Thoracic aorta endothelial cell (primary cell): Measurements from ENCODE around the gene AIMP1. TPM values are rescaled to one million over a fixed set of nuclear protein-coding genes. Genes with fewer than 3 reads are reported as not detected.

ENCODE experiments used
- total RNA-seq: library from RNA; depleted of rRNA; stranded (reverse); fragments of >200 nt; gene quantifications from 2 replicates; pipeline ENCODE4 v1.2.3, GENCODE V29; 2012

The AIMP1 gene
- total RNA-seq = 39.2 and 42.0 TPM in 2 replicates

DNA sequence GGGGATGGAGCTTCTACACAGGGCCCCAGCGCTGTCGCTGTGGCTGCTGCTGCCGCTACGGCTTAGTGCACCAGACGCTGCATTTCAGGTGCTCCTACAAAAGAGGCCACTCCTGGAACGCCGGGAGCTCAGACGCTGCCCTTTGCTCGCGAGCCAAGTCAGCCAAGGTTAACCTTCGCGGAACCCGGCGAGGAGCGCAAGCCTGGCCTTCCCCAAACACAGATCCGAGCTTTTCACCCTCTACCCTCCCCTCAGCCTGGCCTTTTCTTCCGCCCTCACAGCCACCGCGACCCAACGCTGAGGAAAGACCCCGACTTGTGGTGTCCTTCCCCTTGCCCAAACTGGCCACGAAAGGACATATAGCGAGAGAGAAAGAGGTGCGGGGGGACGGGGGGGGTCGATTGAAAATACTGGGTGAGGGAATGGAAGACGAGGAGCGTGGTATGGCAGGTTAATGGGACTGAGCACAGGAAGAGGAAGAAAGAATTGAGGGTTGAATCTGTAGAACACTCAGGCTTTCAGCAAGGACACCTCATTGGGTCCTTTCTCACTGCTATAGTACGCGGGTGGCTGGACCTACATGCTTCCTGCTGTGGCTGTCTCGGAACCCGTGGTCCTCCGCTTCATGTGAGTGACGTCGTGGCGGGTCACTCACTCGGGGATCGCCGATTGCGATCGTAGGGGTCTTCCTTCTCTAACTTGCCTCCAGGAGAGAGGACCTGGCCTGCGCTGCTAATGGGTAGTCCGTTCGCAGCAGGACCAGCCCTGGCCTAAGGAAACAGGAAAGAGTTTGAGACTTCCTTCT, at the start of gene AIMP1, which contains the start of gene TBCK:
Gene AIMP1 (plus strand): TSS at position 583 of the 805 bp plus-strand sequence. CDS start 8,460 bp downstream, outside the sequence.
Gene TBCK (minus strand): TSS at position 242 of the 805 bp plus-strand sequence. CDS start 7,249 bp downstream, outside the sequence.

DNA sequence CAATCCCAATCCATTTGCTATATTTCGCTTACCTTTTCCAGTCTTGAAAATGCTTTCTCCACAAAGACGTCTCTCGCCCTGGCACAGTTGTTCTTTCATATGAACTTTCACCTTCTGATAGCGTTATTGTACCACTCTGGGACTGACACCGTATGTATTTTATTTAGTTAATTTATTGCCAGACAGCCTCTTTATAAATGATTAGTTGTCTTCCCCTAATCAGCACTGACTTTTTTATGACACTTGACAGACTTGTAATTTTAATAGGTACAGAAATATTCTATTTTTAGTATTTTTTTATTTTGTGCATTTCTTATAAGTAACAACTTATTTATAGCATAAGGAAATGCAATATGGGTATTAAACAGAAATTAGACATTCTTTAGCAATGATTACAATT, 52.3 kb downstream of the AIMP1 start, which contains the start of gene GIMD1:
Gene GIMD1 (minus strand): TSS at position 101 of the 400 bp plus-strand sequence. CDS start 1,343 bp downstream, outside the sequence.

Other genes with a start within 250 kb of the AIMP1 start
- 43.4 and 45.1 TPM in 2 replicates for gene TBCK, start 341 bp upstream of the AIMP1 start, total RNA-seq
- gene GIMD1, start 52.2 kb downstream of the AIMP1 start, total RNA-seq = not detected in 2 replicates